GM19372 (cell line): ENCODE results near the gene PRSS57.
"Not testable (repeated sequence)": the region's sequence is repeated elsewhere in the genome, so short reads cannot be mapped to it uniquely, and the experiment has no call there.

ENCODE experiments used
- ATAC-seq: cut with Tn5 transposase; IDR thresholded peaks from one replicate; pipeline ENCODE4 v1.9.1; 2021; ENCODE audit warnings: mild to moderate bottlenecking, low read depth, moderate library complexity; ENCODE audit not compliant: unreplicated experiment

PRSS57 gene

DNA sequence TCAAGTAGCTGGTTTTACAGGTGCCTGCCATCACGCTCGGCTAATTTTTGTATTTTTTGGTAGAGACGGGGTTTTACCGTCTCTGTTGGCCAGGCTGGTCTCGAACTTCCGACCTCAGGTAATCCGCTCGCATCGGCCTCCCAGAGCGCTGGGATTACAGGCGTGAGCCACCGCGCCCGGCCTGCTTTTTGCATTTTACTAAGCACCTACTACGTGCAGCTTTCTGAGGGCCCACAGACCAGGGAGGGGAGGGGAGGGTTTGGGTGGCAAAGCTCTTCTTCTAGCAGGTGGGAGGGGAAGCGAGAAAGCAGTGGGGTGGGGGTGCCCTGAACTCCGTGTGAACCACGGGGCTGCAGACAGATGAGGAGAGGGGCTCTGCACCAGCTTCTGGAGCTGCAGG, 28.5 kb upstream of the PRSS57 start:
- ATAC-seq, result no peak

DNA sequence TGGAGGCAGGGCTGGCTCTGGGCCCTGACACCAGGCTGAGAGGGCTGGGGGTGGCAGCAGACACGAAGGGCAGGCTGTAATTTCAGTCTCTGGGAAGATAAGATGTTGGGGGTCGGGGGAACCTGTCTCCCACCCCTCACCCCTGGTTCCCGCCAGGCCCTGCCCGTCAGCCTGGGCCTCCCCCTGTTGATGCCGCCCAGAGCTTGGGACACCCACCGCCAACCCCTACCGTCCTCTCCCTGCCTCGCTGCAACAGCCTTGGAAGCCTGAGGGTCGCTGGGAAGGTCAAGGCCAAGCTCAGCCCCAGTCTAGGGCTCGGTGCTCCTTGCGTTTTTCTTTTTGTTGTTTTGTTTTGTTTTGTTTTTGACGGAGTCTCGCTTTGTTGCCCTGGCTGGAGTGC, 28.0 kb upstream of the PRSS57 start:
- ATAC-seq, result no peak

DNA sequence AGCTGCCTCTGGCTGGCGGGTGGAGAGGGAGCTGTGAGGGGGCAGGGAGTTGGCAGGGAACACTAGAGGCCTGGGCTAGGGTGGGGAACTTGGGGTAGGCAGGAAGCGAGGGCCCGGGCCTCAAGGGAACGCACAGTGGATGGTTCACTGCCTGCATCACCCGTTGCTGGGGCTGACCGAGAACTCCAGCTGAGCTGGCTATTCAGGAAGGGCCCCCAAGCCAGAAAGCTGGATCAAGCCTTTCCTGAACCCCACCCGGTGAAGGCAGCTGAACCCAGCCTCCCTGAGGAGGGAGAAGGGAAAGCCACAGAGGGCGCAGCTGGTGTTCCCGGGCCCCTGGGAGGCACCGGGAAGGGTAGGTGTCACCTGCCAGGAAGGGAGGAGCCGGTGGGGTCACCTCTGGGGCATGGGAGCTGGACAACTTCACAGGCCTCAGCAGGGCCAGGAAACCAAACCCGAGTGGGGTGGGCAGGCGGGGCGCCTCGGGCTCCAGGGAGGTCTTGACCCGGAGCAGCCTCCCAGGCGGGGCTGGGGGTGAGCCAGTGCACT, 27.4 kb upstream of the PRSS57 start:
- ATAC-seq, result no peak

DNA sequence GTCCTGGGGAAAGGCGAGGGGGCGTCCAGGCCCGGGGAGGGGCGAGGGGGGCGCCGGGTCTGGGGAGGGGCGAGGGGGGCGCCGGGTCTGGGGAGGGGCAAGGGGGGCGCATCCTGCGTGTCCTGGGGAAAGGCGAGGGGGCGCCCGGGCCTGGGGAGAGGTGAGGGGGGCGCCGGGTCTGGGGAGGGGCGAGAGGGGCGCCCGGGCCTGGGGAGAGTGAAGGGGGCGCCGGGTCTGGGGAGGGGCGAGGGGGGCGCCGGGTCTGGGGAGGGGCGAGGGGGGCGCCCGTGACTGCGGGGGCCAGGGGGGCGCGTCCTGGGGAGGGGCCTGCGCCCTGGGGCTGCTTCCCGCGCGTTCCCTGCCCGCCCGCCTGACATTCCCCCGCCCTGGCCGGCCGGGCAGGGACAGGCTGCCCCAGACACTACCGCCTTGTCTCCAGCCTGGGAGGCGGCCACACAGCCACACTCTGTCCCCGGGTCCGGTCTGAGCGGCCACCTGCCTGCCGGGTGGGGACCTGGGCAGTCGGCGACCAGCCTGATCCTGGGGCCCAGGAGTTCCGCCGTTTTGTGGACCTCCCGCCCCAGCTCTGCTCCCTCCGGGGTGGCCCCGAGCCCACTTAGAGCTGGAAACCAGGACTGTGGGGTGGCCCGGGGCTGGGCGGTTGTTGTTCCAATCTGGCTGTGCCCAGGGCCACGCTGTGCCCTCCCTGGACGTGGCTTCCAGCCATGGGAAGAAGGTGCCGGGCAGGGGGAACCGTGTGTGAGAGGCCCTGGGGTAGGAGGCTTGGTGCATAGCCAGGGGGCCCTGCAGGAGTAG, 25.3 kb upstream of the PRSS57 start:
- no peak for ATAC-seq

DNA sequence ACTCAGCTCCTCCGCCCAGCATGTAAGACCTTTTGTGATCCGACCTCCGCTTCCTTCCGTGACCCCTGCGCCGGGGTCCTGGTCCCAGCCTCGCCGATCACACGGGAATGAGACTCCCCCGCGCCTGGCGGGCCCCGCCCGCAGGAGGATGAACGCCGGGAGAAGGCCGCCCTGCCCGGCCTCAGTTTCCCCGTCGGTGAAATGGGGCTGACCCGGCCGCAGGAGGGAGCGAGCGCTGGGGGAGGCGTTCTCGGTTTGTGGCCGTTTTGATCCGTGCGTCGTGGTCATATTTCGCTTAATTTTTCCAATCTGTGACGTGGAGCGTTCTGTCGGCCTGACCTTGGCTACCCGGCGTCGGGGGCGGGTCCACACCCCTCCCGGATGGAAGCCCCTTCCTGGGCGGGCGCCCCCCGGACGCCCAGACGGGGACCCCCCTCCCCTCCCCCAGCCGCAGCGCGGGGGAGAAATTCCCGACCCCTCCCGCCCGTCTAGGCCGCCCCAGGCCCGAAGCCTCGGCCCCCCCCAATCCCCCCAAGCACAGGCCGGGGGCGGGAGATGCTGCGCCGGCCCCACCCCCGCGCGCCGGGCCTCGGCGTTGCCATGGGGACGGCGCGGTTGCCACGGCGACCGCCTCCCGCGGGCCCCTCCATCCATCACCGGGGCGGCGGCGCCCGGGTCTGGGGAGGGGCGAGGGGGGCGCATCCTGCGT, 24.5 kb upstream of the PRSS57 start:
- no peak for ATAC-seq

DNA sequence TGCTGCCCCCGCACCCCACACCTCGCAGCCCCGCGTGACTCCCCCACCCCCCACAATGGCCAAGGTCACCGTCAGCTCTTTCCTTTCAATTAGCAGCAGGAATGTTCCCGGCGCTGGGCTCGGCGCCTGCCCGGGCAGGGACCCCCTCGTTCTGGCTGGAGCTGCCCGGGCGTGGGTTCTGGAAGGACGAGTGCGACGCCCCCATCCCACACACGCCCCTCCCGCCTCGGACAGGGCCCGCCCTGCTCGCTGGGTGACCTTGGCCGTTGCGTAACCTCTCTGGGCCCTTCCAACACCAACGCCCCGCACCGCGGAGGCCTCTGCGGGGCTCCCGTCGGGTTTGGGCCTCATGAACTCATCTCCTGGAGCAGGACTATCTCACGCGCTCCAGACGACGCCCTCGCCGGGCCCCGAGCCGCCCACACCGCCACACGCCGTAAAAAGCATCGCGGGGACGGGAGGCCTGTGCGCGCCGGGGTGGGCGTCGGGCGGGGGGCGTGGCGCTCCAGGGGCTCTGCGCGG, 23.8 kb upstream of the PRSS57 start:
- no peak for ATAC-seq

DNA sequence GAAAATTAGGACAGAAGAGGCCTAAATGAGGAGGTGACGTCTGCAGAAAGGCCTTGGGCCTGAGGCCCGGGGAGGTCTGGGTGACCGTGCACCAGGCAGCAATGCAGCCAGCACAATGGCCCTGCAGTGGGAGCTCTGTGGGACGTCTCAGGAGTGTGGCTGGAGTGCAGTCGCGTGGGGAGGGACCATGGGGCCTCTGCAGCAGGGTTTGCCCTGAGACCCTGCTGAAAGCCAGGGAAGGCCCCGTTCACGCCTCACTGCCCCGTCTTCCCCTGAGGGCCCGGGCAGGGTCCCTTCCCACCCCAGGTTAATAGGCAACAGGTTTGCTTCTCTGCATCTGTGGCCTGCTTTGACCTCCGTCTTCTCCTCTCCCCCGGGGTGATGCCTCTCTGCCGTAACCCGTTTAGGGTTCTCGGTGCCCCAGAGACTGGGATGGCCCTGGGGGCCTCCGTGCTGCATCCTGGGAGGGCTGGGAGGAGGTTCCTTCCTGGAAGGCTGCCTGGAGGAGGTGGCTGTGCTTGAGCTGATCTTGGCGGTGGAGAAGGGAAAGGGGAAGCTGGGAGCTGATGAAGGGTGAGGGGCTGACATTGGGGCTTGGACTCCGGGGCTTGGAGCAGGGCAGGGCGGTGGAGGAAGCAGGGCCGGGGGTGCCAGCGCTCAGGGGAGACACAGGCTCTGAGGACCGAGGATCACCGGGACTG, 23.1 kb upstream of the PRSS57 start:
- no peak for ATAC-seq

DNA sequence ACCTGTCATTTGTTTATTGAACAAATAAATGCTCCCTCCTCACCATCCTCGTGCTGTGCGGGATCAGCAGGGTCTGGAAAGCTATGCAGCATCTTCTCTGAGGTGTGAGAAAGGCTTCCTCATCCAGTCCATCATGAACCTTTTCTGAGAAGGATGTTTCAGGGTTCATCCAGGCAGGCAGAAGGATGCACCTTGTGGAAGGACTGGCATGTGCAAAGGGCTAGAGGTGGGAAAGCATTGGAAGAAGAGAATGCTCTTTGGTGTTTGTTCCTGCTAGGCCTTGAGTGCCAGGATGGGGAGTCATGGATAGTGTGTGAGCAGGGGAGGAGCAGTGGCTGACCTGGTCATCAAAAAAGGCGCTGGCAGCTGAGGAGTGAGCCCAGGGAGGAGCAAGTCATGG, 20.1 kb upstream of the PRSS57 start:
- no peak for ATAC-seq

DNA sequence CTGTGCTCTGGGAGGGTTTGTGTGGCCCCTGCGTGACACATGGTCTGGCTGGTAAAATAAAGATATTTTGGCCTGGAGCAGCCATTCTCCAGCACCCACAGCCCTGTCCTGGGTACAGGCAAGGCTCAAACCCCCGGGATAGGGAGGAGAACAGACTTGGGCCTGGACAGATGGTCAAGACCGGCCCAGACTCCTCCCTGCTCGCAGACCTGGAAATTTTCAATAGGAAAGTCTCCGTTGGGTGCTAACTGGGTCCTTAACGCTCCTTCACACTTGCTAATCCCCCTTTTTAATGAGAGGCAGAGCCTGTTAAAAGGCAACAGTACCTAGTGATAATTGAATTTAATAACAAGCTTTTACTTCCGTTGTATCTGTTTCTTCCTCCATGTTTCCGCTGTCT, 16.0 kb upstream of the PRSS57 start:
- ATAC-seq, result no peak

DNA sequence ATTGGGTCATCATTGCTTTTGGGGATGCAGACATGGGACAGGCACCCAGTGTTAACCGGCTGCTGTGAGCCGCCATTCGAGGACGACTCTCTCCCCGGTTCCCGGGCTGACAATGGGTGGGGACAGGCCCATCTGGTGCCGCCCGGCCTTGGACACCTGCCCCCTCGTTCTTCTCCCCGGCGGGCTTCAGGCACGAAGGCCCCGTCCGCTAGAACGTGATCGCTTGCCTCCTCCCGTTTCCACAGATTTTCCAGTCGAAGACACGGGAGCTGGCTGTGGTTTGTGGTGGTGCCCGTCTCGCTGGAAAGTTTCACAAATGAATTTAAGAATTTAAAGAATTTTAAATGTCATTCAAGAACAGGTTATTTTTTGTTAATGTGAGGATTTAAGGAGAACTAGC, 15.5 kb upstream of the PRSS57 start:
- no peak for ATAC-seq

DNA sequence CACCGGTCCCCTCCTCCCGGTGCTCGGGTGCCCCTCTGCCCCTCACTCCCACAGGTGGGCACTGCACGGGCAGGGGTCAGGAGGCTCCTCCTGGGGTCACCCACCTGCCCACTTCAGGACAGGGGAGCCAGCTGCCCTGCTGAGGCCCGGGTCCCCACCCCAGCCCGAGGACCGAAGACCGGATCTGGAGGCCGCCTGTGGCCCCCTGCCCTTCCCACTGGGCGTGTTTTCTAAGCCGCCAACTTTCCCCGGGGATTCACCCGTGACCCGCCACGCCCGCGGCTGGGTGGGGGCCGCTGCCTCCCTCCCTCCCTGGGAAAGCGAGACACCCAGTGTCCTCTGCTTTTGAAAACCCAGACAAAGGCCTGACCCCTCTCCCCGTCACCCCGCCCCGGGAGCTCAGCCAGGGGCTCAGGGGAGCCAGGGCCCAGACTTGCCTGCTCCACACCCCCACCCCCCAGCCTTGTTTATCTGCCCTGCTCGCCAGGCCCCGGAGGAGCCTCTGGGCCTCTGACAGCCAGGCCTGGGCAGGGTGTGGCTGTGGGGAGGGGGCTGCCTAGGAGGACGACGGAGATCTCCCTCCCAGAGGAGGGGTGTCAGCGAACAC, 14.8 kb upstream of the PRSS57 start:
- no peak for ATAC-seq

DNA sequence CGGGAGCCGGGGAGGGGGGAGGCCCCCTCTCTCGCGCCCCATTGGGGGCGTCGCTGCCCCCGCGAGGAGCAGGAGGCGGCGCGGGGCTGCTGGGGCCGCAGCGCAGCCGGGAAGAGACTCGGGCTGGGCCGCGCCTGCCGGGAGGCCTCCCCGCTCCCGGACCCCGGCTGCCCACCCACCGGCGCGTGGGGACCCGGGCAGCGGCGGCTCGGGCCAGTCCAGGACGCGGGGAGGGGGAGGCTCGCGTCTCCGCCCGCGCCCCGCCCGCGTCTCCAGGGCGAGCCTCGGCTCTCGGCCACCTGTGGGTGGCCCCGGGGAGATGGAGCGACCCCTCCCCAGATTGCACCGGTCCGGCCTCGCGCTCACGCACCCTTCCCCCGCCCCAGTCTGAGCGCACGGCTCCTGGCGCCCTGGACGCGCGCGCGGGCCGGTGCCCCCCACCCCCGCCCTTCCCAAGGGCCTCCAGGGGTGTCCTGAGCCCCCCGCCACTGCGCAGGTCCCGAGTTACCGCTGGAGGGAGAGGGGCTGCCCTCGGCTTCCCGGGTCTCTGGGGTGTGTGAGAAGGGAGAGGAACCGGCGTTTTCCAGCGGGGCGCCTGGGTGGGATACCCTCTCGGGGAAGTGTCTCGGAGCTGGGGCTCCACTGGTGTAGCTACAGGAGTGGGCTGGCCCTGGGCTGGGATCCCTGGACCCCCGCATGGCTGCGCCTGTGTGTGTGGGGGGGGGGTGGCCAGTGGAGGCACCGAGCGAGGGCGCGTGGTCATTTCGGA, 14.1 kb upstream of the PRSS57 start:
- no peak for ATAC-seq

DNA sequence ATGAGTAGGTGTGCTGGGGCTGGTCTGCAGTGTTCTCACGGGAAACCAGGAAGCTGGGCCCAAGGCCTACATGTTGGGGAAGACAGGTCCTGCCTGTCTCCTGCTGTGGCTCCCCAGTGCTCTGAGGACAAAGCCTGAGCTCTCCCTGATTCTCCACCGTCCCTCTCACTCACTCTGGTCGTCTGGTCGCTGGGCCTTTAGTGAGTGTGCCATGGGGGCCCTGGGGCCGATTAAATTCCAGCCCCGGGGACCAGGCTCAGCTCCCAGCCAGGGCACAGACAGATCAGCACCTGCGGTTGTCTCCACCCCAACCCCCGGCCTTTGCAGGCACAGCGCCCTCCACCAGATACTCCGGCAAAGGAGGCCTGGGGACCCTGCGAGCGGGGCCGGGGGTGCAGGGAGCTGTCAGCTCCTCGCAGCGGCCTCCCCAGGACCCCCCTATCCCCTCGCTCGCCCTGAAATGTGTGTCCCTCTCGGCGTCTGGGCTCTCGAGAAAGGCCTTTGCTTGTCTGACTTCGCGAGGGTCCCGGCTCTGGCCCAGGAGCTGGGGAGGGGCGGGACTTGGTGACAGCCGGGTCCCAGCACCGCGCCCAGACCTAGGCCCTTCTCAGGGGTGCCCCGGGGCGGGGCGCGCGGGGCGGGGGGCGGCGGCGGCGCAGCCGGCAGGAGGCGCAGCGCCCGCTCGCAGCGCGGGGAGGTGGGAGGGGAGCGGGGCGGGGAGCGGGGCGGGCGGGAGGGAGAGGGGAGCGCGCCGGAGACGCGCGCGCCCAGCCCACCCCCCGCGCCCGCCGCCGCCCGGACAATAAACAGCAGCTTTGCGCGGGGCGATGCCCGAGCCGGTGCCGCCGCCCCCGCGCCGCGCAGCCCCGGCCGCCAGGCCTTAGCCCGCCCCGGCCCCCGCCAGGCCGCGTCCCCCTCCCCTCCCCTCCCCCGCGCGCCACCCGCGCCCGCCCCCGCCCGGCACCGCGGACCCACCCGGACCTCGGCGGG, 13.2 kb upstream of the PRSS57 start, which contains the start of gene PALM:
Gene PALM (plus strand): TSS at position 782 of the 990 bp plus-strand sequence. CDS start 212 bp downstream, outside the sequence.
- no peak for ATAC-seq

DNA sequence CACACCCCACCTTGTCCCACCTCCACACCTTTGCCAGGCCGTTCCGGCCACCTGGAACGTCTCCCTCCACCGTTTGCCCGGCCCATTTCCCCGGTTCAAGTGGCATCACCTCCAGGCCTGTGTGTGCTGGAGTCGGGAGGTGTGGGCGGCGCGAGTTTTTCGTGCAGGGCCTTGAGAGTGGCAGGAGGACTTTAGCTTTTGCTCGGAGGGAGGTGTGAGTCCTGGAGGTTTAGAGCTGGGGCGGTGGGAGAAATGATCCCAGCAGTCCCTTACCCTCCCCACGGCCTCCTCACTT, 9.1 kb upstream of the PRSS57 start:
- ATAC-seq, result no peak

DNA sequence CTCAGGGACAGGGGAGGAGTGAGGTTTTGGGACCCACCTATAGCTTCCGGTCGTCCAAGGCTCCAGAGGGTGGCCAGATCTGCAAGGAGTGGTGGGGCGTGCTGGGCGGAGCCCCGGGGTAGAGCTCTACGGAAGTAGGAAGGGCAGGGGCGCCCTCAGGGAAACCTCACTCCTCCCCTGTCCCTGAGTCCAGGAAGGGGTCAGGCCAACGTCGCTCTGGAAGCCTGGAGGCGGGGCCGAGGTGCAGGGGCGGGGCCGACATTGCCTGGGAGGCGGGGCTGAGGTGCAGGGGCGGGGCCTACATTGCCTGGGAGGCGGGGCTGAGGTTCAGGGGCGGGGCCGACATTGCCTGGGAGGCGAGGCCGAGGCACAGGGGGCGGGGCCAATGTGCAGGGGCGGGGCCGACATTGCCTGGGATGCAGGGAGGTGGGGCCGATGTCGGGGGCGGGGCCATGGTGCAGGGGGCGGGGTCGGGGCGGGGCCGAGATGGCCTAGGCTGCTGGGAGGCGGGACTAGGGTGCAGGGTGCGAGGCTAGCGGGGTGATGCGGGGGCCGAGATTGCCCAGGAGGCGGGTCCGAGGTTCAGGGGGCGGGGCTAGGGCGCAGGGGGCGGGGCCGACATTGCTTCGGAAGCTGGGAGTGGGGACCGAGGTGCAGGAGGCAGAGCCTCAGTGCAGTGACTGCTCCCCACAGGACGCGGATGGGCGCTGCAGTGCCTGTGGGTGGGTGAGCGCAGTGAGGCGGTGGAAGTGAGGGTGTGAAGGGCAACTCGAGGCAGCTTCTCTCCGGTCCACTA, 8.6 kb upstream of the PRSS57 start:
- ATAC-seq, result no peak

DNA sequence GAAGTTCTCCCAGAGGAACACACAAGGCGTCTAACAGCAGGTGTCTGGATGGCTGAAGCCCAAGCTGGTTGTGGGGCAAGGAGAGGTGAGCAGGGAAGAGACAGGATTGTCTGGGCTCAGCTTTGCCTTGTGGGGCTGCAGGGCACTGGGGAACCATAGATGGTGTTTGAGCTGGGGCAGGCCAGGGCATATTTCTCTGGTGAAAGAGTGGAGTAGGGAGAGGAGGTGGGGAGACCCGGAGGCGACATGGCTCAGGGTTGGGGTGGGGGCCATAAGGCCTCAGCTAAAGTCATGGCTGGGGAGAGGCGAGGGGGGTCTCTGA, 8.0 kb upstream of the PRSS57 start:
- ATAC-seq, result no peak

DNA sequence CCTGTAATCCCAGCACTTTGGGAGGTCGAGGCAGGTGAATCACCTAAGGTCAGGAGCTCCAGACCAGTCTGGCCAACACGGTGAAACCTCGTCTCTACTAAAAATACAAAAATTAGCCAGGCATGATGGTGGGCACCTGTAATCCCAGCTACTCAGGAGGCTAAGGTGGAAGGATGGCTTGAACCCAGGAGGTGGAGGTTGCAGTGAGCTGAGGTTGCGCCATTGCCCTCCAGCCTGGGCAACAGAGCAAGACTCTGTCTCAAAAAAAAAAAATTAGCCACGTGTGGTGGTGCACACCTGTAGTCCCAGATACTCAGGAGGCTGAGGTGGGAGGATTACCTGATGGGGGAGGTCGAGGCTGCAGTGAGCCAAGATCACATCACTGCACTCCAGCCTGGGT, 7.6 kb upstream of the PRSS57 start:
- ATAC-seq, result not testable (repeated sequence)

DNA sequence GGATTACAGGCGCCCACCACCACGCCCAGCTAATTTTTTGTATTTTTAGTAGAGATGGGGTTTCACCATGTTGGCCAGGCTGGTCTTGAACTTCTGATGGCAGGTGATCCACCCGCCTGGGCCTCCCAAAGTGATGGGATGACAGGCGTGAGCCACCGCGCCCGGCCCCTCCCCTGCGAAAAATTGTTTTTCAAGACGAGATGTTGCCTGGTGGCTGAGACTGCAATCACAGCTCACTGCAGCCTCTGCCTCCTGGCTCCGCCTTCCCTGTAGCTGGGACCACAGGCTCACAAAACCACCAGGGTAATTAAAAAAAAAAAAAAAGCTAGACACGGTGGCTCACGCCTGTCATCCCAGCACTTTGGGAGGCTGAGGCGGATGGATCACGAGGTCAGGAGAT, 4.6 kb upstream of the PRSS57 start:
- not testable (repeated sequence) for ATAC-seq
